PC-9 (cell line): Measurements from ENCODE around the gene CEP112. TPM values are rescaled to one million over a fixed set of nuclear protein-coding genes. Genes with fewer than 3 reads are reported as not detected.

ENCODE experiments used
- BruUV-seq: library from RNA; stranded (reverse); fragments of 400-500 nt; replicated peaks from 2 replicates; lab custom pipeline; 2021; lab: Mats Ljungman, UMichigan
- CTCF ChIA-PET: fragments of 300-600 bp; sonication (Branson Sonifier 250); formaldehyde crosslinking; loops from one replicate; lab custom pipeline; 2022; ENCODE audit warnings: antibody characterized with exemption; lab: Charles Lee
- POLR2A ChIA-PET: fragments of 300-600 bp; sonication (Branson Sonifier 250); formaldehyde crosslinking; loops from one replicate; lab custom pipeline; 2022; ENCODE audit warnings: antibody characterized with exemption; ENCODE audit not compliant: unreplicated experiment; lab: Charles Lee
- DNase-seq, 2 experiments: peaks; one replicate each; pipeline versions ENCODE4 v3.0.0 to v3.0.0-alpha.2; 2015 to 2022; ENCODE audit warnings: mixed read lengths in 1 of 2
- H2AFZ ChIP-seq: fragments of 200-600 bp; sonication (generic); 2 replicates; pipeline ENCODE4 v1.8.1; 2017; ENCODE audit warnings: antibody characterized with exemption
- H3F3A ChIP-seq: fragments of 200-600 bp; sonication (generic); 2 replicates; pipeline ENCODE4 v1.8.1; 2017; ENCODE audit warnings: antibody characterized with exemption, mild to moderate bottlenecking, low read depth; ENCODE audit not compliant: insufficient read depth
- H3K27ac ChIP-seq: fragments of 200-600 bp; sonication (generic); 2 replicates; pipeline ENCODE4 v1.6.1; 2016; ENCODE audit warnings: mixed run types
- H3K27me3 ChIP-seq: fragments of 200-600 bp; sonication (generic); 2 replicates; pipeline ENCODE4 v1.6.1; 2016; ENCODE audit warnings: low read depth, mixed run types; ENCODE audit not compliant: insufficient read depth
- H3K36me3 ChIP-seq: fragments of 200-600 bp; sonication (generic); 2 replicates; pipeline ENCODE4 v1.6.1; 2016; ENCODE audit warnings: low read depth, mixed run types
- H3K4me1 ChIP-seq: fragments of 200-600 bp; sonication (generic); replicated peaks from 2 replicates; pipeline ENCODE4 v1.6.1; 2016; ENCODE audit warnings: mixed run types; ENCODE audit not compliant: insufficient read depth
- H3K4me2 ChIP-seq: fragments of 200-600 bp; sonication (generic); 2 replicates; pipeline ENCODE4 v1.6.1; 2017; ENCODE audit warnings: mixed run types
- H3K4me3 ChIP-seq: fragments of 200-600 bp; sonication (generic); 2 replicates; pipeline ENCODE4 v1.6.1; 2016; ENCODE audit warnings: mixed run types
- H3K79me2 ChIP-seq: fragments of 200-600 bp; sonication (generic); 2 replicates; pipeline ENCODE4 v1.6.1; 2017; ENCODE audit warnings: low read depth, mixed run types
- H3K9me2 ChIP-seq: fragments of 200-600 bp; sonication (generic); 2 replicates; pipeline ENCODE4 v1.8.1; 2017; ENCODE audit warnings: mild to moderate bottlenecking; ENCODE audit not compliant: insufficient read depth
- H3K9me3 ChIP-seq: fragments of 200-600 bp; sonication (generic); 2 replicates; pipeline ENCODE4 v1.8.1; 2016; ENCODE audit warnings: low read depth; ENCODE audit not compliant: insufficient read depth
- H4K20me1 ChIP-seq: fragments of 200-600 bp; sonication (generic); 2 replicates; pipeline ENCODE4 v1.8.1; 2017; ENCODE audit not compliant: insufficient read depth
- CTCF ChIP-seq: fragments of 200-600 bp; sonication (generic); conservative IDR thresholded peaks from 2 replicates; pipeline ENCODE4 v1.6.1; 2017; ENCODE audit warnings: mixed run types, antibody characterized with exemption, mild to moderate bottlenecking, moderate library complexity
- EZH2 ChIP-seq: fragments of 200-600 bp; sonication (generic); IDR thresholded peaks from 2 replicates; pipeline ENCODE4 v1.8.0; 2017; ENCODE audit warnings: antibody characterized with exemption, low read depth
- intact Hi-C: fragments of 100-400 bp; cut with micrococcal nuclease; formaldehyde crosslinking; loops from one replicate; pipeline ENCODE4 v1.10.0; 2022; ENCODE audit not compliant: unreplicated experiment
- total RNA-seq: library from RNA; stranded (reverse); gene quantifications from 2 replicates; pipeline ENCODE4 v1.2.3, GENCODE V29; 2021

Gene CEP112
- total RNA-seq, 1 experiment from 2014 or later: 4.3 TPM

- no peak for TF ChIP-seq EZH2
- no peak for TF ChIP-seq CTCF
- ChIA-PET POLR2A (no interaction called here), CTCF (no interaction called here)
- Histone ChIP-seq H3K4me1 (no peaks in the 10 kb centered on the region), H3K9me3 (no peaks in the 10 kb centered on the region), H4K20me1 (no peaks in the 10 kb centered on the region), H3K4me3 (no peak overlapping the region), H3K79me2 (no peaks in the 10 kb centered on the region), H2AFZ (no peak overlapping the region), H3K36me3 (no peaks in the 10 kb centered on the region), H3F3A (no peaks in the 10 kb centered on the region), H3K27me3 (no peaks in the 10 kb centered on the region), H3K4me2 (no peak overlapping the region), H3K9me2 (no peaks in the 10 kb centered on the region), H3K27ac (no peak overlapping the region)
- DNase-seq: no peak
- intact Hi-C loops: no loop called here
- BruUV-seq: no TSS peak
Observed at GRCh38 chr17:65660078-65660477, 531.9 kb downstream of the CEP112 start.

GRCh38 chr17:65659512-65659911 lies 532.4 kb downstream of the CEP112 start:
- TF ChIP-seq EZH2 (no peak), CTCF (no peak)
- H2AFZ ChIP-seq: no peak overlapping the region
- H3K9me3 ChIP-seq: no peaks in the 10 kb centered on the region
- no peaks in the 10 kb centered on the region for H3F3A ChIP-seq
- no peaks in the 10 kb centered on the region for H3K36me3 ChIP-seq
- ChIA-PET POLR2A (no interaction called here), CTCF (no interaction called here)
- no peaks in the 10 kb centered on the region for H3K27me3 ChIP-seq
- DNase-seq: no peak
- no peaks in the 10 kb centered on the region for H3K9me2 ChIP-seq
- no TSS peak for BruUV-seq
- H3K4me2 ChIP-seq: no peak overlapping the region
- H3K4me3 ChIP-seq: no peak overlapping the region
- H4K20me1 ChIP-seq: no peaks in the 10 kb centered on the region
- H3K27ac ChIP-seq: no peak overlapping the region
- intact Hi-C loops: no loop called here
- H3K79me2 ChIP-seq: no peaks in the 10 kb centered on the region
- no peaks in the 10 kb centered on the region for H3K4me1 ChIP-seq

- no peak for DNase-seq
Observed at GRCh38 chr17:65657251-65657828, 534.6 kb downstream of the CEP112 start.

More at GRCh38 chr17:65657251-65657828, 534.6 kb downstream of the CEP112 start:
- Histone ChIP-seq H3K79me2 (no peaks in the 10 kb centered on the region), H3K4me2 (no peak overlapping the region), H3K4me3 (no peak overlapping the region), H3K9me2 (no peaks in the 10 kb centered on the region), H4K20me1 (no peaks in the 10 kb centered on the region), H3K27ac (no peak overlapping the region), H3K36me3 (no peaks in the 10 kb centered on the region), H3F3A (no peaks in the 10 kb centered on the region), H2AFZ (no peak overlapping the region), H3K27me3 (no peaks in the 10 kb centered on the region), H3K4me1 (no peaks in the 10 kb centered on the region), H3K9me3 (no peaks in the 10 kb centered on the region)
- TF ChIP-seq EZH2 (no peak), CTCF (no peak)
- POLR2A ChIA-PET: interaction anchor here (0.6 kb wide), 1 partner anchor 1278 kb away, joined by 3 read pairs; no protein-coding TSS in a partner anchor
- CTCF ChIA-PET: no interaction called here
- BruUV-seq: no TSS peak
- intact Hi-C loops: no loop called here
